Endothelial cell of umbilical vein (primary cell): ENCODE results near the gene TESK2.

Source experiments
- FOS ChIP-seq: IDR thresholded peaks from 2 replicates; pipeline ENCODE4 v1.6.1; 2011; ENCODE audit warnings: mild to moderate bottlenecking, low read length, moderate library complexity, borderline replicate concordance; ENCODE audit not compliant: insufficient read depth
- TF ChIP-seq, protein P1 (sequence below), 2 donors: IDR thresholded peaks; 1 replicate in 1 of 2; 2 replicates in 1 of 2; pipeline ENCODE4 v1.5.1; 2011; ENCODE audit warnings: low read length in 2 of 2, mild to moderate bottlenecking in 2 of 2, moderate library complexity in 2 of 2, control low read depth in 1 of 2, inconsistent platforms in 1 of 2, low read depth in 1 of 2; ENCODE audit not compliant: insufficient read depth in 1 of 2; ENCODE audit errors: extremely low read depth in 1 of 2

DNA sequence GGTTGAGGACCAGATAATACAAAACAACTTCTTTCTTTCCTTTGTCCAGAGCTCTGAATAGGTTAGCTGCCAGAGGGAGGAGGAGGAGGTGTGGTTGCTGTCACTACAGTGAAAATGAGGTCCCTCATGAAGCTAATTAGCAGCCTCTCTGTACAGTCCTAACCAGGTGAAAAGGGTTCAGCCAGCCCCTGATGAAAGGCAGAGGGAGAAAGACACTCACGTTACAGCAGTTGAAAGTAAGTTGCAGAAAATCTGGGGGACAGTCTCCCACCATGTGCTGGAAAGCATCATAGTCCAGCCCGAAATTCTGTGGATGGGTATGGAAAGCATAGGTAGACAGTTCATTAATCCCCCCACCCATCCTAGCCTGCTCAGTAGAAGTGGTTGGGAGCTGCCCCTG is 144.5 kb downstream of the TESK2 start:
- no peak for TF ChIP-seq FOS
- TF ChIP-seq, protein P1, sequence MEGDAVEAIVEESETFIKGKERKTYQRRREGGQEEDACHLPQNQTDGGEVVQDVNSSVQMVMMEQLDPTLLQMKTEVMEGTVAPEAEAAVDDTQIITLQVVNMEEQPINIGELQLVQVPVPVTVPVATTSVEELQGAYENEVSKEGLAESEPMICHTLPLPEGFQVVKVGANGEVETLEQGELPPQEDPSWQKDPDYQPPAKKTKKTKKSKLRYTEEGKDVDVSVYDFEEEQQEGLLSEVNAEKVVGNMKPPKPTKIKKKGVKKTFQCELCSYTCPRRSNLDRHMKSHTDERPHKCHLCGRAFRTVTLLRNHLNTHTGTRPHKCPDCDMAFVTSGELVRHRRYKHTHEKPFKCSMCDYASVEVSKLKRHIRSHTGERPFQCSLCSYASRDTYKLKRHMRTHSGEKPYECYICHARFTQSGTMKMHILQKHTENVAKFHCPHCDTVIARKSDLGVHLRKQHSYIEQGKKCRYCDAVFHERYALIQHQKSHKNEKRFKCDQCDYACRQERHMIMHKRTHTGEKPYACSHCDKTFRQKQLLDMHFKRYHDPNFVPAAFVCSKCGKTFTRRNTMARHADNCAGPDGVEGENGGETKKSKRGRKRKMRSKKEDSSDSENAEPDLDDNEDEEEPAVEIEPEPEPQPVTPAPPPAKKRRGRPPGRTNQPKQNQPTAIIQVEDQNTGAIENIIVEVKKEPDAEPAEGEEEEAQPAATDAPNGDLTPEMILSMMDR (IDR thresholded peaks at IDR 0.05; ENCODE audit: extremely low read depth in 1 of 2, insufficient read depth in 1 of 2, low read depth in 1 of 2, low read length in 2 of 2) = no peak
